Right forelimb (tissue), 1 donor: ENCODE results near the gene CEP57L1.
"Not testable (repeated sequence)": the region's sequence is repeated elsewhere in the genome, so short reads cannot be mapped to it uniquely, and the experiment has no call there.

Experiments used
- DNase-seq: peaks from one replicate; pipeline ENCODE4 v3.0.0-alpha.2; 2018

Gene CEP57L1

GRCh38 chr6:109074133-109074415, 21.2 kb upstream of the CEP57L1 start:
- DNase-seq = no peak

DNA sequence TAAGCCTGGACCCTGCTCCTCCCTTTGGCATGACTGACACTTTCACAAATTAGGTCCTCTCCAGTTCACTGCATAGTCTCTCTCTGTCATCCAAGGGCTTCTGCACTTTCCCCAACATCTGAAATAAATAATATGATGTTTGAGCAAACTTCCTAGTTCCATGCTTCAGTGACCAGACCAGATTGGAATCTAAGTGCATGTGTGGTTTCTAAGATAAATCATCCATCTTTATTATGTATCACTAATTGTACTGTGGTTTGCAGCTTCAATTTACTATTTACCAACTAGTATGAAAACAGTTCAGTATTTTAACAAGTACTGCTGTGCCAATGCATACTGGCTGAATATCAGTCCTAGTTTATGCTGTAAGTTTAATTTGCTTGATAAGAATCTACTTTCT, 19.4 kb upstream of the CEP57L1 start:
- DNase-seq = no peak

- no peak for DNase-seq
These were observed 18.9 kb upstream of the CEP57L1 start for GRCh38 chr6:109076377-109076776.

GRCh38 chr6:109079981-109080380, 15.3 kb upstream of the CEP57L1 start:
- no peak for DNase-seq

DNA sequence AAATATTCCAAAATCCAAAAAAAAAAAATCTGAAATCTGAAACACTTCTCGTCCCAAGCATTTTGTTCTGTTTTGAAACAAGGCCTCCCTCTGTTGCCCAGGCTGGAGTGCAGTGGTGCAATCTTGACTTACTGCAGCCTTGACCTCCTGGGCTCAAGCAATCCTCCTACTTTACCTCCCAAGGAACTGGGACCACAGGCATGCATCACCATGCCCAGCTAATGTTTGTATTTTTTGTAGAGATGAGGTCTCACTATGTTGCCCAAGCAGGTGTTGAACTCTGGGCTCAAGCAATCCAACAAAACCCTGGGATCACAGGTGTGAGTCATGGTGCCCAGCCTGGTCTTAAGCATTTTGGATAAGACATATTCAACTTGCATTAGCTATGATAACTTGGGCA, 14.3 kb upstream of the CEP57L1 start:
- DNase-seq = no peak

DNA sequence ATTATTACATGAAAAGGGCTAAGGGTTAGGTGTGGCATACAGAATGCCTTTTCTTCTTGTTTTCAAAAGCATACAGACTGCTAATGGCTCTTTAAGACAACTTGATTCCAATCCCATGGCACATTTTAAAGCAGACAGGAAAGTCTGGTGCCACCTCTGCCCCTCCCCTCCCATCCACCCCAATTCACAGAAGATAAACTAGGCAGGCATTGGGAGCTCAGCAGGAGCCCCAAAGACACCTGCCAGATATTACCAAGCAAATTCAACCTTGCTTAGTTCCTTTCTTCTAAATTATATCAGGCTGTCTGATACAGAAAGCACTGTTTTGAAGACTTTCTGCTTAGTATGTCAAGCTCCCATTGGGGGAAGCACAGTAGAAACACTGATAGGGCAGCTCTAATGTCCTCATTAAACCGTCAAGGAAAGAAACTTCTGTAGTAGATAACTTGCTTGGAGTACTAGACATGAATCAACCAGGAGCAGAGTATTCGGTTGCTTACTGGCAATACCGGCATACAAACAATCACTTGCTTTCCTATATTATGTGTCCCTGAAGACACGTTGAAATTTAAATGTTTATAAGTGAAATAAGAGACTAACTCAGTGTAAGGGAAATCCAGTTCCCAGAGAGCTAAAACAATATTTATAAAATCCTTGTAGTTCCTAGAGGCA, 13.7 kb upstream of the CEP57L1 start:
- no peak for DNase-seq

DNA sequence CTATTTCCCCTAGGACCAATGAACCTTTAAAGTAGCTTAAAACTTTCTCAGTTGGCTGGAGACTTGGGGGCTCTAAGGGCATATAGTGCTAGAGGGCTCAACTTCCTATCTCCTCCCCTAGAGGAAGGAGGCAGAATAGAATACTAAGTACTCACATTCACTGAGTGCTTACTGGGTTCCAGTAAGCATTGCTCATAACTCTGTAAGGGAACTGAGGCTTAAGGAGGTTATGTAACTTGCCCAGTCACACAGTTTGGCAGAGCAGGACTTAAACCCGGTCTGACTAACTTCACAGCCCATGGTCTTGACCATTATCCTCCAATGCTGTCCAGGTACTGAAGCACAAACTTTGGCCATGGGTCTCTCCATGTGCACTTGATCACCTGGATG, 13.1 kb upstream of the CEP57L1 start:
- no peak for DNase-seq

GRCh38 chr6:109083657-109084056, 11.7 kb upstream of the CEP57L1 start:
- no peak for DNase-seq

DNA sequence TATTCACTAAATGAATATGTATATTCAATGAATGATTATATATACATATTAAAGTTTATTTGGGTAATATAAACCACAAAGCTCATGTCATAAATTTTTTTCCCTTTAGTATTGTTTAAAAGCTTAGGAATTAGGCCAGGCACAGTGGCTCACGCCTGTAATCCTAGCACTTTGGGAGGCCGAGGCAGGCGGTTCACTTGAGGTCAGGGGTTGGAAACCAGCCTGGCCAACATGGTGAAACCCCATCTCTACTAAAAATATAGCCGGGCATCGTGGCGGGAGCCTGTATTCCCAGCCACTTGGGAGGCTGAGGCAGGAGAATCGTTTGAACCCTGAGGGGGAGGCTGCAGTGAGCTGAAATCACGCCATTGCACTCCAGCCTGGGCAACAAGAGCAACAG, 11.2 kb upstream of the CEP57L1 start:
- DNase-seq = not testable (repeated sequence)

DNA sequence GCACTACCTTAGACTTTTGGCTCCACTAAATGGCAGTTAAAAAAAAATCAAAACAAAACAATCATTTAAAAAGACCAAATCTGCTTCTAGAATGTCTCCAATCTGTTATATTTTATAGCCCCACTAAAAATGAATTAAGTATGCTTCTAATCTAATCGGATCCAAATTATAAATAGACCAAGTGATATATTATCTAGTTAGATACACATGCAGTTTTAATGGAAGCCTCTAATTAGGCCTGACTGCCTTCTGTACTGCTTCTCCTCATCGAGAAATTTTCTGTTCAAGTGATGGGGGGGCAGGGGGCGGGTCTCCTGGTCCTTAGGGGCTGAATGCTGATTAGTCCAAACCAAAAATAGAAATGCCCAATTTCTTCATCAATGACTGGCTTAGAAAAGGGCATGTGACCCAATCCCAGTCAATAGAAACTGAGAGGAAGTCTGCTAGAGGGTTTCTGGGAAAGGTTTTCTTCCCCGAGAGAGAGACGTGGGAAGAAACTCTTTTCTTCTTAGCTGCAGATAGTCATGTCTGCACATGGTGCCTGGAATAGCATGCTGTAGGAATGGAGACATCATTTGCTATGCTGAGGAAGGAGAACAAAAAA, 7.5 kb upstream of the CEP57L1 start:
- DNase-seq = no peak

DNA sequence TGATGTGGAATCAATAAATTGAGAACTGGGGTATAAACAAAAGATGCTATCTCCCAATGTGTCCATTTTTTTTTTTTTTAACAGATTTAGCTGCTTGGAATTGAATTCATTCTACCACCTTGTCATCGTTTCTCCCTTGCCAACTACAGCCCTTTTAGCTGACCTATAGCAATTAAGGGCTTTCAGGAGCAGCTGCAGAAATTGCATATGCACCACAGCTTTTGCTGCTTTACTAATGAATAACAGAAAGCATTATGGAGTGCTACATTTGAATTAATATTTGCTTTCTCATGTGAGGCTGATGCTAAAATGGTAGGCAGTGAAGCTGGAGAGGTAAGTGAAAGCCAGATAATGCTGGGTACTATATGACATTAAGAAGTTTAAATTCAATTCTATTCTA, 6.3 kb upstream of the CEP57L1 start:
- DNase-seq = no peak

- DNase-seq = no peak
These were observed 3.8 kb upstream of the CEP57L1 start for GRCh38 chr6:109091314-109092024.

DNA sequence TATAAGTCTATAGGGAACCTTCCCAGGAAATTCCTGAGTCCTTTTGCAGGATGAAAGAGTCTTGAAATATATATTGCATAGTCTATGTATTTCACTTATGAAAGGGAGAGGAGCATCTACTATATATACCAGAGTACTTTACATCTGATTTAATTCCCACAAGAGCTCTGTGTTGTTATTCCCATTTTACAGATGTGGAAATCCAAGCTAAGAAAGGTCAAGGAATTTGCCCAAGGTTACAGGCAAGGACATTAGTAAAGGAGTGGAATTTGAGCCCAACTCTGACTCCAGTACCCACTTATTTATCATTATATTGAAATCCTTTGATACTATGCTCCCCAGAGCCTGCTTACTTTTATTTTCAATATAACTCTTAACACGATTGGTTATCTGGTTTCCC, 3.2 kb upstream of the CEP57L1 start:
- no peak for DNase-seq

DNA sequence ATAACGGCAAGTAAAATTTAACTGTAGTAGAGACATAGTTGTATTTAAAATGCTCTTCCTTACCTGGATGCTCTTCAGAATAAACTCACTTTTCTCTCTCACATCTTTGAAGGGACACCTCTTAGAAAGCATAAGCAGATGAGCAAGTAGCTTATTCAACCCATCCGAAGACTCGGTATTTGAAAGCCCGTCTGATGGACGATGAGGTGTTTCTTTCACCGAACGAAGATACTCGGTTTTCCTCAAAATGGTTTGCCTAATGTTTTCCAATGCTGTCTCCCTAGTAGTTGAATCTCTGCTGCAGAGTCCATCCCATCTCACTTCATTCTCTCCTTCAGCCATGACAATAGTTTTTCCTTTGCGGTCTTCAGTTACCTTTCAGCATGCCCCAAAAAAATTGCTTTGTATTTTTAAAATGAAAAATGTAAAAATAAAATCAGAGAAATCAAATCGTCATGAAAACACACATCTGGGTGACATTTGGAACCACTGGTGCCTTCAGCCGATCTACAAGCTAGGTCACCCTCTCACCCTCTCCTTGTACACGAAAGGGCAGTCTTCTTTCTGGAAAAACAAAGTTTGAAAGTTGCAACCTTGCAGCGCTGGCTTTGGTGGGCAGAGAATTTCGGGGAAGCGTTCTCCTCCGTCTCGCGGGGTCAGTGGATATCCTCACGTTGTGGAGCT, 1.4 kb upstream of the CEP57L1 start:
- DNase-seq = no peak

GRCh38 chr6:109094416-109095035, 781 bp upstream of the CEP57L1 start, which contains the start of gene SESN1:
Gene SESN1 (minus strand): TSS chr6:109094846. CDS start chr6:109094073, 773 bp downstream.
- peak; percentile 94 for DNase-seq

- DNase-seq = no peak
These were observed 453 bp downstream of the CEP57L1 start for GRCh38 chr6:109095835-109096084.

DNA sequence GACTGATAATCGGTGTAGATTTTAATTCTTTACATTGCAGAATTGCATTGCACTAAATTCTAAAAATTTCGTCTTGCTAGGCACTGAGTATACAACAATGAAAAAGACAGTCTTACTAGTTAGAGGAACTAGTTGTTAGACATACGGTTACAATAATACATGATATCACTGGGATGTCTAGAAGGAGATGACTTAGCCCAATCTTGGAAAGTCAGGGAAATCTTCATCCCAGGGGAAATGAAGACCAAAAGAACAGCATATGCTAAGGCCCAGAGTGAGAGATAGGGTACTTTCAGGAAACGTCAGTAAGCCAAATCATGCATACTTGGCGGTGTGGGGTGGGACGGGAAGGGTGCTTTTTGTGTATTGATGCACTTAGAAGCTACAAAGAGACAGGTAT, 901 bp downstream of the CEP57L1 start:
- no peak for DNase-seq

DNA sequence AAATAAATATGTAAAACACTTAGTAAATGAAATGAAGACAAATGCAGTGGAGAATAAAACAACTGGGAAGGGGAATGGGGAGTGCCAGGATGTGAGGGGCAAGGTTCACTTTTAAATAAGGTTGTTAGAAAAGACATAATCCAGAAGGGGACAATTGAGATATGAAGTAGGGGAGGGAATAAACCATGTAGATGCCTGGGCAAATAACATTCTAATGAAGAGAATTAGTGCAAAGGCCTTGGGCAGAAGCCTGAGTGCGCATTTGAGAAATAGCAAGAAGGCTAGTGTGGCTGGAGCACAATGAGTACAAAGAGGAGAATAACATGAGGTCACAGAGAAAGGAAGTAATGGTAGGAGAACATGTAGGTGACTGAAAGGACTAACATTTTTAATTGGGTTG, 2.4 kb downstream of the CEP57L1 start:
- DNase-seq = no peak

DNA sequence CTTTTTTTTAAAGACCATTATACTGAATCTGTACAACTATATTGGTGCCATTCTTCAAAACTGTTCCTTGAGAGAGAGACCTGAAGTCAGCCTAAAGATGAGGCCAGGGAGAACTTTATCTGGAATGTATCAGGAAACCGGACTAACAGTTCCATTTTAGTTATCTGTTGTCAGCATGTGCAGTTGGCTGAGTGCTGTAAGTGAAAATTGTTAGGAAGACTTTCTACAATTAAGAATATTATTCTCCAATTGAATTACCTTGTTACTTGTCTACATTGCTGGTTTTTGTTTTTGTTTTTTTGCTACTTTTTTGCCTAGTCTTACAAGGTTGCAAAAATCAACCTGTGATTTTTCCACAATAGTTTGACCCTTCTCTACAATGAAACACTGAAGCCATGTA, 7.5 kb downstream of the CEP57L1 start:
- no peak for DNase-seq

GRCh38 chr6:109103942-109104341, 8.6 kb downstream of the CEP57L1 start:
- no peak for DNase-seq

DNA sequence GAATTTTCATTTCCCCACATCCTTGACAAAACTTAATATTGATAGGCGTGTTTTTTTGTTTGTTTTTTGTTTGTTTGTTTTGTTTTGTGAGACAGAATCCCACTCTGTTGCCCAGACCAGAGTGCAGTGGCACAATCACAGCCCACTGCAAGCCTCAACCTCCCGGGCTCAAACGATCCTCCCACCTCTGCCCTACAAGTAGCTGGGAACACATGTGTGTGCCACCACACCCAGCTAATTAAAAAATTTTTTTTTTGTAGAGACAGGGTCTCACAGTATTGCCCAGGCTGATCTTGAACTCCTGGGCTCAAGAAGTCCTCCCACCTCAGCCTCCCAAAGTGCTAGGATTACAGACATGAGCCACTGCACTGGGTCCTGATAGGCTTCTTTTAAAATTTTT, 9.2 kb downstream of the CEP57L1 start:
- no peak for DNase-seq

DNA sequence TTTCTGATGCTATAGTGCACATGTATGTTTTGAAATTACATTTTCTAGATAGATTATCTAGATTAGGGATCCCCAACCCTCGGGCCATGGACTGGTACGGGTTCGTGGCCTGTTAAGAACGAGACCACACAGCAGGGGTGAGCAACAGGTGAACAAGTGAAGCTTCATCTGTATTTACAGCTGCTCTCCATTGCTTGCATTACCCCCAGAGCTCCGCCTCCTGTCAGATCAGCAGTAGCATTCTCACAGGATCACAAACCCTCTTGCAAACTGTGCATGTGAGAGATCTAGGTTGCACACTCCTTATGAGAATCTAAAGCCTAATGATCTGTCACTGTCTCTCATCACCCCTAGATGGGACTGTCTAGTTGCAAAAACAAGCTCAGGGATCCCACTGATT, 10.4 kb downstream of the CEP57L1 start:
- no peak for DNase-seq

DNA sequence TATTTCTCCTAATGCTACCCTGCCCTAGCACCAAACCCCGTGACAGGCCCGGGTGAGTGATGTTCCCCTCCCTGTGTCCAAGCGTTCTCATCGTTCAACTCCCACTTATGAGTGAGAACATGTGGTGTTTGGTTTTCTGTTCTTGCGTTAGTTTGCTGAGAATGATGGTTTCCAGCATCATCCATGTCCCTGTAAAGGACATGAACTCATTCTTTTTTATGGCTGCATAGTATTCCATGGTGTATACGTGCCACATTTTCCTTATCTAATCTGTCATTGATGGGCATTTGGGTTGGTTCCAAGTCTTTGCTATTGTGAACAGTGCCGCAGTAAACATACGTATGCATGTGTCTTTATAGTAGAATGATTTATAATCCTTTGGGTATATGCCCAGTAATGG, 14.4 kb downstream of the CEP57L1 start:
- not testable (repeated sequence) for DNase-seq

DNA sequence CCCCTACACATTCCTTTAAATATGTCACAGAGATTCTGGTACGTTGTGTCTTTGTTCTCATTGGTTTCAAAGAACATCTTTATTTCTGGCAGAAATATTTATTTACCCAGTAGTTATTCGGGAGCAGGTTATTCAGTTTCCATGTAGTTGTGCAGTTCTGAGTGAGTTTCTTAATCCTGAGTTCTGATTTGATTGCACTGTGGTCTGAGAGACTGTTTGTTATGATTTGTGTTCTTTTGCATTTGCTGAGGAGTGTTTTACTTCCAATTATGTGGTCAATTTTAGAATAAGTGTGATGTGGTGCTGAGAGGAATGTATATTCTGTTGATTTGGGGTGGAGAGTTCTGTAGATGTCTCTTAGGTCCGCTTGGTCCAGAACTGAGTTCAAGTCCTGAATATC, 17.4 kb downstream of the CEP57L1 start:
- not testable (repeated sequence) for DNase-seq
